B cell (primary cell): ENCODE data around the gene ZBTB47. TPM values are rescaled to one million over a fixed set of nuclear protein-coding genes. Genes with fewer than 3 reads are reported as not detected.

Experiments
- ATAC-seq: fragments of 200-7000 bp; cut with Tn5 transposase; one replicate; pipeline ENCODE4 v1.10.0; 2021; ENCODE audit warnings: low read depth, mild to moderate bottlenecking, moderate number of reproducible peaks, moderate library complexity
- CTCF ChIA-PET: fragments of 350-600 bp; sonication (Branson Sonifier 250); formaldehyde crosslinking; loops from one replicate; lab custom pipeline; 2021; ENCODE audit warnings: antibody characterized with exemption, inconsistent platforms; lab: Charles Lee
- POLR2A ChIA-PET: fragments of 350-600 bp; sonication (Branson Sonifier 250); formaldehyde crosslinking; loops from one replicate; lab custom pipeline; 2021; ENCODE audit warnings: antibody characterized with exemption; lab: Charles Lee
- DNase-seq: peaks from one replicate; pipeline ENCODE4 v3.0.0; 2013
- H2AFZ ChIP-seq: 2 replicates; pipeline ENCODE4 v1.6.1; 2012; ENCODE audit warnings: mild to moderate bottlenecking, low read depth, low read length; ENCODE audit not compliant: insufficient read depth, poor library complexity, severe bottlenecking
- H3K27ac ChIP-seq, 2 donors: 1 replicate in 1 of 2; 2 replicates in 1 of 2; pipeline ENCODE4 v1.5.1; 2012 to 2013; ENCODE audit warnings: low read length in 2 of 2, mild to moderate bottlenecking in 2 of 2, moderate library complexity in 1 of 2
- H3K27me3 ChIP-seq, 4 experiments: fragments of 200-600 bp in 1 of 4; sonication (generic) in 1 of 4; replicated peaks in 1 of 4; 1 replicate in 2 of 4; 2 replicates in 2 of 4; pipeline versions ENCODE4 v1.6.1 to v1.7.0; 2013 to 2016; ENCODE audit warnings: low read length in 3 of 4, mild to moderate bottlenecking in 2 of 4, mixed read lengths in 1 of 4, moderate library complexity in 1 of 4; ENCODE audit not compliant: insufficient read depth in 4 of 4, control insufficient read depth in 3 of 4; ENCODE audit errors: control extremely low read depth in 1 of 4
- H3K36me3 ChIP-seq, 2 experiments: replicated peaks in 1 of 2; 1 replicate in 1 of 2; 2 replicates in 1 of 2; pipeline versions ENCODE4 v1.6.1 to v1.7.1; 2013; ENCODE audit warnings: low read length in 1 of 2; ENCODE audit not compliant: insufficient read depth in 2 of 2, control insufficient read depth in 1 of 2; ENCODE audit errors: control extremely low read depth in 1 of 2, extremely low read depth in 1 of 2
- H3K4me1 ChIP-seq, 2 donors: fragments of 200-600 bp in 1 of 2; sonication (generic) in 1 of 2; 1 replicate in 1 of 2; 2 replicates in 1 of 2; pipeline versions ENCODE4 v1.5.1 to v1.6.1; 2013 to 2017; ENCODE audit warnings: low read length in 2 of 2; ENCODE audit not compliant: control insufficient read depth in 2 of 2, insufficient read depth in 2 of 2
- H3K4me2 ChIP-seq: replicated peaks from 2 replicates; pipeline ENCODE3; 2012; ENCODE audit warnings: mild to moderate bottlenecking, low read depth, low read length; ENCODE audit not compliant: poor library complexity, severe bottlenecking
- H3K4me3 ChIP-seq, 5 experiments: fragments of 200-600 bp in 1 of 5; sonication (generic) in 1 of 5; 1 replicate in 3 of 5; 2 replicates in 2 of 5; pipeline versions ENCODE4 v1.5.1 to v1.7.0; 2011 to 2016; ENCODE audit warnings: low read length in 4 of 5, mild to moderate bottlenecking in 4 of 5, low read depth in 2 of 5, control low read depth in 1 of 5, moderate library complexity in 1 of 5; ENCODE audit not compliant: insufficient read depth in 1 of 5; ENCODE audit errors: control extremely low read depth in 1 of 5, extremely low read depth in 1 of 5
- H3K79me2 ChIP-seq: fragments of 200-600 bp; sonication (generic); one replicate; pipeline ENCODE4 v1.6.0; 2016; ENCODE audit warnings: low read length; ENCODE audit not compliant: control insufficient read depth, insufficient read depth
- H3K9ac ChIP-seq: fragments of 200-600 bp; sonication (generic); 2 replicates; pipeline ENCODE4 v1.6.1; 2017; ENCODE audit warnings: mild to moderate bottlenecking, low read length, moderate library complexity
- H3K9me3 ChIP-seq, 3 donors: one replicate each; pipeline versions ENCODE4 v1.6.1 to v1.7.1; 2013; ENCODE audit warnings: low read length in 2 of 3; ENCODE audit not compliant: control insufficient read depth in 2 of 3, insufficient read depth in 1 of 3; ENCODE audit errors: control extremely low read depth in 1 of 3
- H4K20me1 ChIP-seq: 2 replicates; pipeline ENCODE4 v1.6.0; 2012; ENCODE audit warnings: mild to moderate bottlenecking, low read length; ENCODE audit not compliant: insufficient read depth, control insufficient read depth, poor library complexity, severe bottlenecking
- H3K27ac Mint-ChIP-seq: one replicate; pipeline ENCODE4 v1.8.0; 2021; ENCODE audit warnings: mixed read lengths
- H3K27me3 Mint-ChIP-seq: one replicate; pipeline ENCODE4 v1.8.0; 2021; ENCODE audit warnings: mixed read lengths
- H3K4me1 Mint-ChIP-seq: one replicate; pipeline ENCODE4 v1.8.0; 2021; ENCODE audit warnings: mixed read lengths
- H3K4me3 Mint-ChIP-seq: one replicate; pipeline ENCODE4 v1.8.0; 2021; ENCODE audit warnings: mixed read lengths
- H3K9me3 Mint-ChIP-seq: one replicate; pipeline ENCODE4 v1.8.0; 2022; ENCODE audit warnings: mixed read lengths; ENCODE audit not compliant: insufficient read depth
- CTCF ChIP-seq: fragments of 200-600 bp; IDR thresholded peaks from one replicate; pipeline ENCODE4 v1.8.0; 2022; ENCODE audit warnings: antibody characterized with exemption, mild to moderate bottlenecking
- EZH2 ChIP-seq: IDR thresholded peaks from 2 replicates; pipeline ENCODE4 v1.6.1; 2012; ENCODE audit warnings: borderline replicate concordance, low read depth, mild to moderate bottlenecking, moderate library complexity, low read length; ENCODE audit not compliant: insufficient read depth, poor library complexity, severe bottlenecking
- WGBS: methylation state at CpG from one replicate; pipeline ENCODE4 v1.1.5; 2013; ENCODE audit warnings: missing lambda C conversion rate; ENCODE audit not compliant: insufficient coverage; 5-methylcytosine and 5-hydroxymethylcytosine counted together
- intact Hi-C: fragments of 100-400 bp; cut with micrococcal nuclease; formaldehyde crosslinking; loops from one replicate; pipeline ENCODE4 v1.10.0; 2022
- polyA plus RNA-seq: library from polyadenylated mRNA; depleted of rRNA; stranded (reverse); fragments of >200 nt; gene quantifications from 2 replicates; pipeline ENCODE4 v1.2.3, GENCODE V29; 2012
- total RNA-seq, 2 donors: library from RNA; stranded (reverse); fragments of 120-200 nt in 1 of 2; gene quantifications; 1 replicate in 1 of 2; 2 replicates in 1 of 2; pipeline versions ENCODE4 v1.2.3 to v1.2.4, GENCODE V29; 2013 to 2022

ZBTB47 gene
- total and polyA plus RNA-seq, 2 donors (not counting 1 experiment from before 2014, with no cell fraction given): 0.34 to 1.6 TPM

GRCh38 chr3:42692667-42693529 is 39.4 kb downstream of the ZBTB47 start:
- Histone ChIP-seq H3K9ac (no peak overlapping the region), H3K27ac (no peak overlapping the region), H3K4me2 (no peak overlapping the region), H4K20me1 (no peaks in the 10 kb centered on the region), H3K4me3 (no peak overlapping the region), H3K79me2 (no peaks in the 10 kb centered on the region), H3K9me3 (no peaks in the 10 kb centered on the region), H2AFZ (no peak overlapping the region), H3K36me3 (no peaks in the 10 kb centered on the region), H3K27me3 (peaks cover 0 to 2% (median 0%) of the 10 kb centered on the region in 4 experiments), H3K4me1 (no peaks in the 10 kb centered on the region)
- WGBS: 87% methylated on average over 10 of the region's 17 CpGs
- POLR2A ChIA-PET: no interaction called here
- Mint-ChIP-seq H3K9me3 (no peaks in the 10 kb centered on the region), H3K27ac (no peak overlapping the region), H3K27me3 (no peaks in the 10 kb centered on the region), H3K4me1 (no peaks in the 10 kb centered on the region), H3K4me3 (no peak overlapping the region)
- no peak for DNase-seq
- intact Hi-C loops: no loop called here
- ATAC-seq: no peak
- TF ChIP-seq CTCF: no peak
- no peak for TF ChIP-seq EZH2
- CTCF ChIA-PET: no interaction called here

- Histone ChIP-seq H3K4me3 (no peak overlapping the region), H3K36me3 (no peaks in the 10 kb centered on the region), H3K27ac (no peak overlapping the region), H3K27me3 (peaks cover 0 to 2% (median 0%) of the 10 kb centered on the region in 4 experiments), H3K4me2 (no peak overlapping the region), H3K4me1 (no peaks in the 10 kb centered on the region), H3K79me2 (no peaks in the 10 kb centered on the region), H2AFZ (no peak overlapping the region), H3K9me3 (no peaks in the 10 kb centered on the region), H3K9ac (no peak overlapping the region), H4K20me1 (no peaks in the 10 kb centered on the region)
- ChIA-PET CTCF (no interaction called here), POLR2A (no interaction called here)
- intact Hi-C loops: no loop called here
- no peaks in the 10 kb centered on the region for H3K4me1 Mint-ChIP-seq
- no peak for DNase-seq
- no peaks in the 10 kb centered on the region for H3K9me3 Mint-ChIP-seq
- no peak for TF ChIP-seq EZH2
- TF ChIP-seq CTCF: no peak
- no peak overlapping the region for H3K4me3 Mint-ChIP-seq
- H3K27ac Mint-ChIP-seq: no peak overlapping the region
- 60% methylated on average over 2 of the region's 4 CpGs for WGBS
- ATAC-seq: no peak
- no peaks in the 10 kb centered on the region for H3K27me3 Mint-ChIP-seq
These were observed 40.0 kb downstream of the ZBTB47 start for GRCh38 chr3:42693530-42693930.
